Astrocyte (in vitro differentiated cells and primary cell): ENCODE data around the gene NOB1.

Experiments used
- EZH2 ChIP-seq: IDR thresholded peaks from 2 replicates; pipeline ENCODE4 v1.6.1; 2012; ENCODE audit warnings: mild to moderate bottlenecking, low read length, inconsistent platforms; ENCODE audit not compliant: insufficient read depth
- TF ChIP-seq, protein P1 (sequence below): IDR thresholded peaks from 2 replicates; pipeline ENCODE4 v1.5.1; 2011; ENCODE audit warnings: low read depth, mild to moderate bottlenecking, inconsistent platforms, low read length, moderate library complexity; ENCODE audit not compliant: insufficient read depth

DNA sequence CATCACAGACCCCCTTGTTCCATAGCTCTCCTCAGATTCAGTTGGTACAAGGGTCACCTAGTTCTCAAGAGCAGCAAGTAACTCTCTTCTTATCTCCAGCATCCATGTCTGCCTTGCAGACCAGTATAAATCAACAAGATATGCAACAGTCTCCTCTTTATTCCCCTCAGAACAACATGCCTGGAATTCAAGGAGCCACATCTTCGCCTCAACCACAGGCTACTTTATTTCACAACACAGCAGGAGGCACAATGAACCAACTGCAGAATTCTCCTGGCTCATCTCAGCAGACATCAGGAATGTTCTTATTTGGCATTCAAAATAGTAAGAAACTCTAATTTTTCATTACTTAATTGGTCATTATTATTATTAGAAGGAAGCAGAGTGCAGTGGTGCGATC, 60.8 kb downstream of the NOB1 start:
- TF ChIP-seq EZH2, result no peak
- TF ChIP-seq, protein P1, sequence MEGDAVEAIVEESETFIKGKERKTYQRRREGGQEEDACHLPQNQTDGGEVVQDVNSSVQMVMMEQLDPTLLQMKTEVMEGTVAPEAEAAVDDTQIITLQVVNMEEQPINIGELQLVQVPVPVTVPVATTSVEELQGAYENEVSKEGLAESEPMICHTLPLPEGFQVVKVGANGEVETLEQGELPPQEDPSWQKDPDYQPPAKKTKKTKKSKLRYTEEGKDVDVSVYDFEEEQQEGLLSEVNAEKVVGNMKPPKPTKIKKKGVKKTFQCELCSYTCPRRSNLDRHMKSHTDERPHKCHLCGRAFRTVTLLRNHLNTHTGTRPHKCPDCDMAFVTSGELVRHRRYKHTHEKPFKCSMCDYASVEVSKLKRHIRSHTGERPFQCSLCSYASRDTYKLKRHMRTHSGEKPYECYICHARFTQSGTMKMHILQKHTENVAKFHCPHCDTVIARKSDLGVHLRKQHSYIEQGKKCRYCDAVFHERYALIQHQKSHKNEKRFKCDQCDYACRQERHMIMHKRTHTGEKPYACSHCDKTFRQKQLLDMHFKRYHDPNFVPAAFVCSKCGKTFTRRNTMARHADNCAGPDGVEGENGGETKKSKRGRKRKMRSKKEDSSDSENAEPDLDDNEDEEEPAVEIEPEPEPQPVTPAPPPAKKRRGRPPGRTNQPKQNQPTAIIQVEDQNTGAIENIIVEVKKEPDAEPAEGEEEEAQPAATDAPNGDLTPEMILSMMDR, result no peak
